Central memory CD4-positive, alpha-beta T cell (primary cell): Measurements from ENCODE around the gene HTR3D.
"Not testable (repeated sequence)": the region's sequence is repeated elsewhere in the genome, so short reads cannot be mapped to it uniquely, and the experiment has no call there.

Source experiments
- DNase-seq: peaks from one replicate; pipeline ENCODE4 v3.0.0; 2022

The HTR3D gene

DNA sequence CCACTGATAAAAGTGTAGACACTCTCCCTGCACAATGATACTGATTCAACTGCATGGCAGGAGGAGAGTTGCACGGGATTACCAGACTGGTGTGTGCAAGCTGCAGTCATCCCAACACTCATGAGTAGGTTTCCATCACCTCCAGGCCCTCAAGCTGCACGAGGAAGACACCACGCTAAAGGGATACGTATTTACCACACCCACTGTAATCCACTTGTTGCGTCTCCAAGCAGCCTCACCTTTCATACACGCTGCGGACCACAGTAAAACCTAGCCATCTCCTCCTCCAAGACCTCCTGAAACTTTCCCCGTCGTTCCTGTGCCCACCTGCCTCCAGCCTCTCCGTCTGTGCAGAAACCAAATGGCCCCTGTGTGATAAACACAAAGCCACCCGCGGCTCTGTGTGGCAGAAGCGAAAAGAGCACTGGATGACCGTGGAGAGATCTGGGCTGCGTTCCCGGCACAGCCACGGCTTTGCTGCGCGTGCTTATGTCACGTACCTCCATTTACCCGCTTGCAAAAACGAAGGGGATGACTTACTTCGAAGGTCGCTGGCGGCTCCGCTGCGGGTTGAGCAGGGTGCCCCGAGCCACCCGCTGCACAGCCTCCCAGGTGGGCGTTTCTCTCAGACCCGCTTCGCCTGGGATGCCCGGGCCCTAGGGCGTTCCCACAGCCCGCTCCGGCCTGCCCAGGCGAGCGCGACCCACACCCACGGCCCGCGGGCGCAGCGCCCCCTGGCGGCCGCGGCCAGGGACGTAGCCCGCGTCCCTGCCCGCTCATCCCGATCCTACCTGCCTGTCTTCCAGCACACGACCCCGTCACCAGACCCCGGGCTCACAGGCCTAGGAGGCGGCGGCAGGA, 14.5 kb upstream of the HTR3D start:
- DNase-seq, result no peak

DNA sequence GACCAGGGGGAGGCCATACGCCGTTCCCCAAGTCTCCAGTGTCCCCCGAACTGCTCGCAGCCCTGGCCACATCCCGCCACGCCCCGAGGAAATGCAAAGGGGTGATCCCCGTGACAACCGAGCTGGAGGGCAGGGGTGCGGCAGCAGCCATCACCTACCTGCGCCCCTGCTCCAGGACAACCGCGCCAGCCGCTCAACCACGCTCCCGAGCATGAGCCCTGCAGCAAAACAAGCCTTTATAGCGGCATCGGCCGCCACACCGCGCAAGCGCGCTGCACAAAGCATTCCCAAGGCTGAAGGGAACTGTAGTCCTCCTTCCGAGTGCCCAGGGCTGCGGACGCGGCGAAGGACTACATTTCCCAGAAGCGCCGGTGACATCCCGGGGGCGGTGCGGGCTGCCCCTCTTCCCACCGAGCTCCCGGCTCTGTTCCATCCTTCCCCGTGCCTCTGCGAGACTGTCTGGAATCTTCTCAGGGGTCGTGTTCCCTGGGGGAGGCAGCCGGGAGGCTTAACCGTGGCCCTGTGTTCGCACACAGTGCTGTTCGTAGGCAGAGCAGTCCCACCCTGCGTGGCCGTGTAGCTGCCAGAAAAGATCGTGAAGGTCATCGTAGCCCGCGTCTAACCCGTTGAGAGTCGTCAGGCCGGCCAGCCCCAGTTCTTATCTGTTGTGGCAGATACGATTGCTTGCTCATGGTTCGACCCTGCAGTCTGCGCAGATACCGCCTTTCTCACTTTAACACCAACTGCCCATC, 13.7 kb upstream of the HTR3D start, which contains the start of gene ABCC5:
ABCC5 (minus strand) TSS at position 213 of the 752 bp plus-strand sequence. CDS start 3,492 bp downstream, outside the sequence.
- peak; percentile 79 for DNase-seq

DNA sequence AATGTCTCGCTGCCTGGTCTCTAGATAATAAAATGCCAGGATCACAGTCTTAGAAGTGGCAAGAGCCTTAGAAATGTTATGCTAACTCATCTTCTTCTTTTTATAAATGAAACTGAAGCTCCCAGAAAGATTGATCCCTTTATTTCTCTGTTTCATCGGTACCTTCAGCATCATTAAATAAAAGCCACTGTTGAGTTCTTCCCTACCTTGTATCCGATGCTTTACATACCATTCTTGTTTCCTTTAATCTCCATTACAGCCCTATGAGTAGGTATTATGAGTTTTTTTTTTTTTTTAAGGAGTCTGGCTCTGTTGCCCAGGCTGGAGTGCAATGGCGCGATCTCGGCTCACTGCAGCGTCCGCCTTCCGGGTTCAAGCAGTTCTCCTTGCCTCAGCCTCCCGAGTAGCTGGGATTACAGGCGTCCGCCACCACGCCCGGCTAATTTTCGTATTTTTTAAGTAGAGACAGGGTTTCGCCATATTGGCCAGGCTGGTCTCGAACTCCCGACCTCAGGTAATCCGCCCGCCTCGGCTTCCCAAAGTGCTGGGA, 13.0 kb upstream of the HTR3D start:
- DNase-seq, result no peak

DNA sequence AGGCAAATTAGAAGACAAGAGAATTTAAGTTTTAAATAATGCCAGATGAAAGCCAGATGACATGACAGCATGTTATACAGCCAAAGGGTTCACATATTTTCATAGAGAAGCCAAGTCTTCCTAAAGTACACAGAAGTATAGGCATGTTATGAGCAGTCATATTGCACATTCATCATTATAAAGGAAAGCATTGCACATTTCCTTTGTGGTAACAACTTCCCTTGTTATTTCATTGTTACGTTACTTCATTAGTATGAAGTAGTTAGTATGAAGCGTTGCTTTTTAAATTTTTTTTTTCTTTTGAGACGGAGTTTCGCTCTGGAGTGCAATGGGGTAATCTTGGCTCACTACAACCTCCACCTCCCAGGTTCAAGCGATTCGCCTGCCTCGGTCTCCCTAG, 9.2 kb upstream of the HTR3D start:
- no peak for DNase-seq

DNA sequence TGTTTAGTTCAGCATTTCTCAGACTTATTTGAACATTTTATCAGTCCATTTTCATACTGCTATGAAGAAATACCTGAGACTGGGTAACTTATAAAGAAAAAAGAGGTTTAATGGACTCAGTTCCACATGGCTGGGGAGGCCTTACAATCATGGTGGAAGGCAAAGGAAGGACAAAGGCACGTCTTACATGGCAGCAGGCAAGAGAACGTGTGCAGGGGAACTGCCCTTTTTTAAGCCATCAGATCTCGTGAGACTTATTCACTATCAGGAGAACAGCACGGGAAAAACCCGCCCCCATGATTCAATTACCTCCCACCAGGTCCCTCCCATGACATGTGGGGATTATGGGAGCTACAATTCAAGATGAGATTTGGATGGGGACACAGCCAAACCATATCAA, 6.3 kb upstream of the HTR3D start:
- not testable (repeated sequence) for DNase-seq

DNA sequence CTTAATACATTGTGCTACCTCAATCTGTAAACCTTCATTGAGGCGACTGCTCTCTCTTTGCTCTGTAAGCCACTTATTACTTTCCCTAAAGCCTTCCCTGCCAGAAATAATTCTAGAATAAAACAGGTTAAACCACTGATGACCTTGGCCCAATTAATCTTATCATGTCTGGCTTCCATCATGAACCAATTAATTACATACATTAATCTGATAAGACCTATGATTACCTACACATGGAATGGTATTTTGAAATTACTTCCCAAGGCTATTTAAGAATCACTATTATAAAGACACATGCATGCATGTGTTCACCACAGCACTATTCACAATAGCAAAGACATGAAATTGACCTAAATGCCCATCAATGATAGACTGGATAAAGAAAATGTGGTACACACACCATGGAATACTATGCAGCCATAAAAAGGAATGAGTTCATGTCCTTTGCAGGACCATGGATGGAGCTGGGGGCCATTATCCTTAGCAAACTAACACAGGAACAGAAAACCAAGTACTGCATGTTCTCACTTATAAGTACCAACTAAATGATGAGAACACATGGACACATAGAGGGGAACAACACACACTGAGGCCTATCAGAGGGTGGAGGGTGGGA, 3.2 kb upstream of the HTR3D start:
- DNase-seq, result not testable (repeated sequence)

DNA sequence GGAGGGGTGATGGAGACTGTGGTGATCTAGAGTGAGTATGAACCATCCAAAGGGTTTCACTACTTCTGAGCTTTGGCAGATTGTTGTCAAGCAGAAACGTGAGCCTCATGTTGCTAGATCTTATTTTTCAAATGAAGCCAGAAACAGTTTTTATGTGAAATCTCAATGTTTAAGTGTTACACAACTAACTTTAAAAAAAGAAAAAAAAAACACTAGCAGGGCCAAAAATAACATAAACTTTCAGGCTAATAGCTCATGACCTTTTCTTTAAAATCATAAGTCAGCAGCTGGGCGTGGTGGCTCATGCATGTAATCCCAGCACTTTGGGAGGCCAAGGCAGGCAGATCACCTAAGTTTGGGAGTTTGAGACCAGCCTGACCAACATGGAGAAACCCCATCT, 2.1 kb upstream of the HTR3D start:
- no peak for DNase-seq

DNA sequence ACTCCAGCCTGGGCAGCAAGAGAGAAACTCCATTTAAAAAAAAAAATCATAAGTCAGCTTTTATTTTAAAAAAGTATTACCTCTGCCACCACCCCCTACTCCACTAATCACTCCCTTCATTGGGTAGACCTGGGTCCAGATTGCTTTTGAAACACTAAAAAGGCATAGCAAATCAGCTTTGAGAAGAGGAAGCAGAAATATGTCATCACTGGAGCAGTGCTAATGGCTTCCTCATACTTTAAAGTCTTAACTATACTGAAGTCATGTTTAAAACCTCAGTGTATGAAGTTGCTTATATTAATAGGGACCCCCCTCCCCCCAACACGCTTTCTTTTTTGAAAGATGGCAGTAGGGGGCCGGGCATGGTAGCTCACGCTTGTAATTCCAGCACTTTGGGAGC, 1.0 kb upstream of the HTR3D start:
- no peak for DNase-seq

DNA sequence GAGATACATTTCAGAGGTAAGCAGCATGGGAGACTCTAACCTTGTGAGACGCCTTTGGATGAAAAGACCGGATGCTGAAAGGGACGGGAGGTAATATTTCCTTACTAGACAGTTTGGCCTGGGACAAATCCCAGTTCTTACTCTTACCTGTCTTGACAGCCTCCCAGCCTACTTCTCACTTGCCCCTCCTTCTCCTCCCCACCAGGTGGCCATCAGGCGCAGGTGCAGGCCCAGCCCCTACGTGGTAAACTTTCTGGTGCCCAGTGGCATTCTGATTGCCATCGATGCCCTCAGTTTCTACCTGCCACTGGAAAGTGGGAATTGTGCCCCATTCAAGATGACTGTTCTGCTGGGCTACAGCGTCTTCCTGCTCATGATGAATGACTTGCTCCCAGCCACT, 6.3 kb downstream of the HTR3D start:
- DNase-seq, result no peak

DNA sequence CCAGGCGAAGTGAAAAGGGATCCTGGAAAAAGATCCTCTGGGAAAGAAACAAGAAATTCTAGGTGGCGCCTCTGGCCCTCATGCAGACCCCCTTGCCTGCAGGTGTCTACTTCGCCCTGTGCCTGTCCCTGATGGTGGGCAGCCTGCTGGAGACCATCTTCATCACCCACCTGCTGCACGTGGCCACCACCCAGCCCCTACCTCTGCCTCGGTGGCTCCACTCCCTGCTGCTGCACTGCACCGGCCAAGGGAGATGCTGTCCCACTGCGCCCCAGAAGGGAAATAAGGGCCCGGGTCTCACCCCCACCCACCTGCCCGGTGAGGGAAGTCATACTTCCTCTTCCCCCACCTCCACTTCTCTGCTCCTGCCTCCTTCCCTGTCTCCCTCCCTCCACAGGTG, 6.8 kb downstream of the HTR3D start:
- DNase-seq, result not testable (repeated sequence)

DNA sequence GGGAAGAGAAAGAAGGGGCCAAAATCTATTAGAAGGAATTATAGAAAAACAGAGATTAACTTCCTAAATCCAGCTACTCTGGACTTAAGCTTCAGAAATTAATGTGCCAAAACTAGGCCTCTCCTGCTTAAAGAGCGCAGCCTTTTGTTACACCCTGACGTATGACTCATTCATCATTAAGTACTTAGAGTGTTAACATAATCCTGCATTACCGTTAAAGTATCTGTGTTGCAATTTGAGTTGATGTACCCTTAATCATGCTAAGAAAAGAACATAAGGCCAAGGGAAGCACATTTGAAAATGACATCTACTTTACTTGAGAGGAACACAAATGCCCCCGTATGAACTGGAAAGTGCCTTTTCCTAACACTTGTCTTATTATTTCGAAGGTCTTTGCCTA, 7.9 kb downstream of the HTR3D start:
- no peak for DNase-seq

DNA sequence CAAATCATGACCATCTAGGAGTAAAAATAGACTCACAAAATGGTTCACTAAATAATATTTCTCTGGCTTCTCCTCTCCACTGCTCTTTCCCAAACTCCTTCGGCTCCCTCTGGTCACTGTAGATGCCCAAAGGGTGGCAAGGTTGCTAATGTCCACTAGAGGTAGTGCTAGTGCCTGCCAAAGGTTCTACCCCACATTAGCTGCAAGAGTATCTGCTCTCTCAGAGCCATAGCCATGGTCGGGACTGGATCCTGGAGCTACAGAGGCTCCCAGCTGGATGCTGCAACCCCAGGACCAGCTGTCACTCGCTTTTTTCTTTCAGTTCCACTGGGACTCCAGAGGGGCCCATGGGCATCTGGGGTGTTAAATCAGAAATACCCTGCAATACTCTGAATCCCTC, 8.5 kb downstream of the HTR3D start:
- no peak for DNase-seq

DNA sequence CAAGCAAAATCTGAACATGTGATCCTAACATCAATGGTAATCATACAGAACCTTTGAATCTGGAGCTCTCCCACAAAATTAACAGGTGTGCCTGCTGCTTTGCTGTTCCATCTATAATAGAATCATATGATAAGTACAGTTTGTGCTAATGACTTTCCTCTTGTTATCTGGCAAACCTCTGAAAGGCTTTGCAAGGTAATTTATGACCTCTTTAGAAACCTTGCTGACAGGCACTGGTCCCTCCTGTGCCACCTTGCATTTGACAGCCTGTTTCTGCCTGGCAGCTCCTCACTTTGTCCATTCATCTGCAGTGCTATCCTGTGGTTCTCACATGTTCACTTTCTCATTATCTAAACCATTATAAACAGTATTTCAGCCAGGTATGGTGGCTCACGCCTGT, 11.1 kb downstream of the HTR3D start:
- no peak for DNase-seq

DNA sequence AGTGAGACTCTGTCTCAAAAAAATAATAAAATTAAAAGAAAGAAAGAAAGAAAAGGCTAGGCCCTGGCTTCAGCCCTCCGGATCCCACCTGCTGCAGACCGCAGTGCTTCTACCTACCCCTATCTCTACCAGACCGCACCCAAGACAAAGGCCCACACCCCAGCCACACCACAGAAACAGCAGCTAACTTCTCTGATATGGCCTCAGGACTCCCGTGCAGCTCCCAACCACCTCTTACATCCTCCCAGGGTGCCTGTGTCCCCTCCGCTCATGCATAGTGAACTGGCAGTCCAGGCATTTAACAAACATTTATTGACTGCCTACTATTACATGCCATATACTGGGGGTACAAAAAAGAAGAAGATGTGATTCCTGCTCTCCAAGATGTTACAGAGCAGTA, 14.5 kb downstream of the HTR3D start:
- no peak for DNase-seq

DNA sequence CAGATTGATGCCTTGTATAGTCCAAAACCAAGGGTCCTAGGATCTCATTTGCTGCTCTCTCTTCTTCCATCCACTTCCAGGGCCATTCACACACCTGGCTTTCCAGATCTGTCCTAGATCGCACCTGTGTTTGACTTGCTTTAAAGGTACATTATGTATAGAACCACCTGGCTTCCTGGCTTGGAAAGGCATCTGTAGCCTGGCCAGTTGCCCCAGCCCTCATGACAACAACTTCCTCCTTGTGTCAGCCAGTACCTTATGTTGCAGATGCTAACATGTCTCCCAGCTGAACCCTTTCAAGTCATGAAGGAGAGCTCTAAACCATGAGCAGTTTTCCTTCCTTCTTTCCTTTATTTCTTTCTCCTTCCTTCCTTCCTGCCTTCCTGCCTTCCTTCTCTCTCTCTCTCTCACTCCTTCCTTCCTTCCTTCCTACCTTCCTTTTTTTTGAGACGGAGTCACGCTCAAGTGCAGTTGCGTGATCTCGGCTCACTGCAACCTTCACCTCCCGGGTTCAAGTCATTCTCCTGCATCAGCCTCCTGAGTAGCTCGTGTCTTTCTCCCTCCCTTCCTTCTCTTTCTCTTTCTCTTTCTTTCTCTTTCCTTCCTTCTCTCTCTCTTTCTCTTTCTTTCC, 18.8 kb downstream of the HTR3D start:
- DNase-seq, result no peak

DNA sequence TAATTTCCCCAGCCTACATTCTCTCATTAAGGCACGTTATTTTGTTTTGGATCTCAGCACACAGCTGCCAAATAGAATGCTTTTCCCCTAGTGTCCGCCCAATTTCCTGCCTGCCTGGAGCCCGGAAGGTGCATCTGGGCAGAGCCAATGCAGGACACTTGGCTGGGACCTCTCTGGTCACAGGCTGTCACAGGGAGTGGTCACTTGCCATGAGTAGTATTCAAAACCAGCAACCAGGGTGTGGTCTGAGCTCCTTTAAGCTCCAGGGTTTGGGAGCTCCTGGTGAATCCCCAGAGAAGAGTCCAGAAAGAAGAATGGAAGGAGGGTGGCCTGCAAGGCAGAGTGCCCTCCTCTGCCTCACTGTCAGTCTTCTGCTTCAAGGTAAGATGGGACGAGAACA, 21.2 kb downstream of the HTR3D start, which contains the start of gene HTR3C:
HTR3C (plus strand) TSS at position 281 of the 400 bp plus-strand sequence; CDS start at position 315, 34 bp downstream.
- no peak for DNase-seq

DNA sequence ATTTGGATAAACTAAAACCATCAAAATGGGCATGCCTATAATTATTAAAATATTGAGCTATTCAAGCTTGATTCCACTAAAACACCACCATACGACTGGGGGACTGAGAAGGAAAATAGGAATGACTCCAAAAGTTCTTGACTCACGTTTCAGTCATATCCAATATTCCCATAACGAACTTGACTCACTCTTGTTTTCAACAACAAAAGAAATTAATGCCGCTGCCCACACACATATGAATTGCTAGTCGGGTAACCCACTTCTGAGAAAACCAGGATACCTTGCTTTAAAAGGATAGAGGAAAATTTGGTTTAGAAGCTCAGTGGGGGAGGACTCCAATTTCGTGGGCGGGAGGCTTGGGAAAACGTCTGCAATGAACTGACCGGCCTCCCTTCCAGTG, 26.5 kb downstream of the HTR3D start:
- no peak for DNase-seq

DNA sequence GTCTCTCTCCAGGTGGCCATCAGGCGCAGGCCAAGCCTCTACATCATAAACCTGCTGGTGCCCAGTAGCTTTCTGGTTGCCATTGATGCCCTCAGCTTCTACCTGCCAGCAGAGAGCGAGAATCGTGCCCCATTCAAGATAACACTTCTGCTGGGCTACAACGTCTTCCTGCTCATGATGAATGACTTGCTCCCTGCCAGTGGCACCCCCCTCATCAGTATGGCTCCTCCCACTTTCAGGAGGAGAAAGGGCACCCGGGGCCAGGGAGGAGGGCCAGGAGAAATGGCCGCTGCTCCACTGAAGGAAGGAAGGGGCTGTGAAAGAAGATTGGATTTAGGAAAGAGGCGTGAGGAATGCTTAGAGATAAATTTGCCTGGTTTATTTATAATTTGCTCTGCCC, 27.9 kb downstream of the HTR3D start:
- DNase-seq, result no peak

DNA sequence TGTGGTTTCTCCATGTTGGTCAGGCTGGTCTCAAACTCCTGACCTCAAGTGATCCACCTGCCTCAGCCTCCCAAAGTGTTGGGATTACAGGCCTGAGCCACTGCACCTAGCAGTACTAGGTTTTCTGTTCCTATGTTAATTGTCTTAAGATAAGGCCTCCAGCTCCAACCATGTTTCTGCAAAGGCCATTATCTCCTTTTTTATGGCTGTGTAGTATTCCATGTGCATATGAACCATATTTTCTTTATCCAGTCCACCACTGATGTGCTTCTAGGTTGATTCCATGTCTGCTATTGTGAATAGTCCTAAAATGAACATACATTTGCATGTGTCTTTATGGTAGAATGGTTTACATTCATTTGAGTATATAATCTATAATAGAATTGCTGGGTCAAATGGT, 31.1 kb downstream of the HTR3D start:
- no peak for DNase-seq

DNA sequence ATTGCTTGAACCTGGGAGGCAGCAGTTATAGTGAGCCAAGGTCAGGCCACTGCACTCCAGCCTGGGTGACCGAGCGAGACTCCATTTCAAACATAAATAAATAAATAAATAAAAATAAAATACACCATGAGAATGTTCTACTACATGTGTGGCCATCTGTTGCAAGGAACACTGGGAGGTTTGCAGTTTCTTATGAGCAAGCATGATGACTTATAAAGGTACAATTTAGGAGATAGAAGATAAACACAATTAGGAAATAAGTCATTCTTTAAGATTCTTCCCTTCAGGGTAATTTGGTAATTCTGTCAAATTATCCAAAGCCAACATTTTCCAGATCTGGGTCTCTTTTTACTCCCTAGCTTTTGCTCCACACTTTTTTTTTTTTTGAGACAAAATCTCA, 34.7 kb downstream of the HTR3D start:
- no peak for DNase-seq

DNA sequence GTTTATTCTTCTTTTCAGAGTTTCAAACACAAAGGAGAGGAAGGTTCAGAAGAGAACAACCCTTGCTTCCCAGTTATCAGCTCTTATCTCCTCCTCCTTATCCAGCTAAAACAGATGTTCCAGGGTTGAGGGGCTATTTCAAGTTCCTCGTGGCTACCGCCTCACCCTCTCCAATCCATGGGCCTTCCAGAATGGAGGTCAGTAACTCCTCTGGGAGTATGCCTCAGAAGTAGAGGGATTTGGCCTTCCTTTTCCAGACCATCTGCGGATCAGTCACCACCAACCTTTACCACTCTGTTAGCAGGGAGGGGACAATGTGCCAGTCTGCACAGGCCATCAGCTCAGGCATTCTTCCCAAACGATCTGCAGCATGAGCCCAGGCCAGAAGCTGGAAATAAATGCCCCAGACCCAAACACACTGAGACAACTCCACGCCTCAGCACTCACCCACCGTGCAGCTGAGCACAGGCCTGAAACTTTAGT, 36.1 kb downstream of the HTR3D start:
- DNase-seq, result no peak

DNA sequence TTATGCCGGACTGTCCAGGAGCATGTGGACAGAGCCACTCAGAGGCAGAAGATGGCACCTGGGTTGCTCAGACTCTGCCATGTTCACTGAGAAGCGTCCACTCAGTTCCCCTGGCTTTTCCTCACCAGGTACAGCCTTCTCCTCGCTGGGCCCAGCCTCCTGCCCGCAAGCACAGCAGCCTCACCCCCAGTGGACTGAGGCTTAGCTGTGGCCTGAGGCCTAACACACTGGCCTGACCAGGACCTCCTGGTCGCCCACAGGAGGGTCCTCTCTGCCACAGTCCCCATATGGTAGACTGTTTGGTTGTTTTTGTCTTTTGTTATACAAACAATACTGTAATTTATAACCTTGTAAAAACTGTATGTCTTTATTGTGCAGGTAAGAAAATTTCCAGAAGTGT, 36.8 kb downstream of the HTR3D start:
- no peak for DNase-seq

DNA sequence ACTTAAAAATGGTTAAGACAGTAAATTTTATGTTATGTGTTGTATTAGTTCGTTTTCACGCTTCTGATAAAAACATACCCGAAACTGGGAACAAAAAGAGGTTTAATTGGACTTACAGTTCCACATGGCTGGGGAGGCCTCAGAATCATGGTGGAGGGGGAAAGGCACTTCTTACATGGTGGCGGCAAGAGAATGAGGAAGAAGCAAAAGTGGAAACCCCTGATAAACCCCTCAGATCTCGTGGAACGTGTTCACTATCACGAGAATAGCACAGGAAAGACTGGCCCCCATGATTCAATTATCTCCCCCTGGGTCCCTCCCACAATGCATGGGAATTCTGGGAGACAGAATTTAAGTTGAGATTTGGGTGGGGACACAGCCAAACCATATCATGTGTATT, 39.6 kb downstream of the HTR3D start:
- not testable (repeated sequence) for DNase-seq
